Common myeloid progenitor, CD34-positive (primary cell): Measurements from ENCODE around the gene JAG1.
A peak's percentile ranks its signal among the peaks of the same experiment; 100 is the strongest.

ENCODE experiments used
- CTCF ChIA-PET: fragments of 350-600 bp; sonication (Branson Sonifier 250); formaldehyde crosslinking; loops from one replicate; lab custom pipeline; 2021; ENCODE audit warnings: antibody characterized with exemption; lab: Charles Lee
- POLR2A ChIA-PET: fragments of 350-600 bp; sonication (Branson Sonifier 250); formaldehyde crosslinking; loops from one replicate; lab custom pipeline; 2021; ENCODE audit warnings: antibody characterized with exemption; lab: Charles Lee
- DNase-seq, 3 donors: peaks; one replicate each; pipeline versions ENCODE4 v3.0.0 to v3.0.0-alpha.2; 2013
- H3K27ac ChIP-seq, 2 experiments: 1 replicate in 1 of 2; 2 replicates in 1 of 2; pipeline ENCODE4 v1.7.0; 2013; ENCODE audit warnings: inconsistent platforms in 2 of 2, low read length in 2 of 2, mild to moderate bottlenecking in 2 of 2, low read depth in 1 of 2, moderate library complexity in 1 of 2; ENCODE audit not compliant: severe bottlenecking in 2 of 2, insufficient read depth in 1 of 2, poor library complexity in 1 of 2
- H3K27me3 ChIP-seq, 5 experiments: replicated peaks in 2 of 5; 1 replicate in 3 of 5; 2 replicates in 2 of 5; pipeline versions ENCODE4 v1.6.1 to v1.7.0; 2013; ENCODE audit warnings: low read length in 4 of 5, mild to moderate bottlenecking in 2 of 5, moderate library complexity in 2 of 5, inconsistent platforms in 1 of 5; ENCODE audit not compliant: insufficient read depth in 5 of 5, control insufficient read depth in 4 of 5
- H3K36me3 ChIP-seq, 4 experiments: 1 replicate in 2 of 4; 2 replicates in 2 of 4; pipeline versions ENCODE4 v1.6.1 to v1.7.0; 2013; ENCODE audit warnings: low read length in 3 of 4, control low read depth in 1 of 4, mild to moderate bottlenecking in 1 of 4; ENCODE audit not compliant: control insufficient read depth in 4 of 4, insufficient read depth in 4 of 4
- H3K4me1 ChIP-seq, 4 experiments: 1 replicate in 3 of 4; 2 replicates in 1 of 4; pipeline versions ENCODE4 v1.6.1 to v1.7.1; 2013; ENCODE audit warnings: low read length in 3 of 4, mild to moderate bottlenecking in 3 of 4, control low read depth in 1 of 4, inconsistent platforms in 1 of 4, moderate library complexity in 1 of 4; ENCODE audit not compliant: control insufficient read depth in 4 of 4, insufficient read depth in 4 of 4; ENCODE audit errors: control extremely low read depth in 1 of 4
- H3K4me3 ChIP-seq, 7 experiments: 1 replicate in 4 of 7; 2 replicates in 3 of 7; pipeline versions ENCODE4 v1.5.1 to v1.7.0; 2013; ENCODE audit warnings: mild to moderate bottlenecking in 7 of 7, low read length in 6 of 7, moderate library complexity in 6 of 7, inconsistent platforms in 2 of 7, low read depth in 2 of 7, control low read depth in 1 of 7; ENCODE audit not compliant: insufficient read depth in 4 of 7, control insufficient read depth in 1 of 7; ENCODE audit errors: extremely low read depth in 1 of 7
- H3K9me3 ChIP-seq, 5 experiments: 1 replicate in 4 of 5; 2 replicates in 1 of 5; pipeline versions ENCODE4 v1.6.1 to v1.7.1; 2013; ENCODE audit warnings: low read length in 4 of 5, mild to moderate bottlenecking in 2 of 5, inconsistent platforms in 1 of 5, low read depth in 1 of 5, moderate library complexity in 1 of 5; ENCODE audit not compliant: control insufficient read depth in 4 of 5, insufficient read depth in 2 of 5; ENCODE audit errors: control extremely low read depth in 1 of 5
- WGBS: methylation state at CpG from one replicate; pipeline ENCODE4 v1.1.5; 2013; ENCODE audit not compliant: insufficient coverage; 5-methylcytosine and 5-hydroxymethylcytosine counted together

JAG1 gene

GRCh38 chr20:10653599-10654249 is 20.1 kb downstream of the JAG1 start:
- WGBS = 100% methylated on average over 4 of the region's 13 CpGs
- Histone ChIP-seq H3K36me3 (peaks cover 0 to 50% (median 6%) of the 10 kb centered on the region in 4 experiments), H3K4me1 (peaks cover 0 to 13% (median 5%) of the 10 kb centered on the region in 4 experiments), H3K4me3 (no peak overlapping the region), H3K9me3 (no peaks in the 10 kb centered on the region), H3K27ac (no peak overlapping the region), H3K27me3 (no peaks in the 10 kb centered on the region)
- ChIA-PET CTCF (no interaction called here), POLR2A (no interaction called here)
- no peak for DNase-seq

- Histone ChIP-seq H3K4me1 (peaks cover 0 to 13% (median 5%) of the 10 kb centered on the region in 4 experiments), H3K4me3 (no peak overlapping the region), H3K27me3 (no peaks in the 10 kb centered on the region), H3K27ac (no peak overlapping the region), H3K36me3 (peaks cover 0 to 52% (median 11%) of the 10 kb centered on the region in 4 experiments), H3K9me3 (no peaks in the 10 kb centered on the region)
- no peak for DNase-seq
- CTCF ChIA-PET = no interaction called here
- WGBS = 85% methylated on average over 8 of the region's 9 CpGs
- POLR2A ChIA-PET = no interaction called here
Measured at GRCh38 chr20:10652660-10653261, 21.0 kb downstream of the JAG1 start.

- Histone ChIP-seq H3K27me3 (no peaks in the 10 kb centered on the region), H3K27ac (no peak overlapping the region), H3K36me3 (peaks cover 0 to 53% (median 12%) of the 10 kb centered on the region in 4 experiments), H3K4me3 (no peak overlapping the region), H3K9me3 (no peaks in the 10 kb centered on the region), H3K4me1 (peaks cover 0 to 13% (median 5%) of the 10 kb centered on the region in 4 experiments)
- DNase-seq = no peak
- CTCF ChIA-PET = no interaction called here
- POLR2A ChIA-PET = no interaction called here
- WGBS = 96% methylated on average over 9 of the region's 9 CpGs
Measured at GRCh38 chr20:10652185-10652584, 21.6 kb downstream of the JAG1 start.

- Histone ChIP-seq H3K4me1 (peaks cover 0 to 13% (median 5%) of the 10 kb centered on the region in 4 experiments), H3K27me3 (no peaks in the 10 kb centered on the region), H3K27ac (no peak overlapping the region), H3K9me3 (no peaks in the 10 kb centered on the region), H3K36me3 (peaks cover 0 to 56% (median 13%) of the 10 kb centered on the region in 4 experiments), H3K4me3 (no peak overlapping the region)
- 23% methylated on average over 8 of the region's 15 CpGs for WGBS
- ChIA-PET POLR2A (interaction anchor here (1.0 kb wide), 1 partner anchor 8 kb away, joined by 5 read pairs; no protein-coding TSS in a partner anchor), CTCF (interaction anchor here (1.2 kb wide), 1 partner anchor 11 kb away, joined by 3 read pairs; no protein-coding TSS in a partner anchor)
- peak; percentile 37 to 78 (median 73) for DNase-seq
Measured at GRCh38 chr20:10651227-10651990, 22.4 kb downstream of the JAG1 start.

- WGBS = 100% methylated on average over 3 of the region's 3 CpGs
- Histone ChIP-seq H3K4me1 (peaks cover 0 to 15% (median 5%) of the 10 kb centered on the region in 4 experiments), H3K27ac (no peak overlapping the region), H3K36me3 (peaks cover 5 to 59% (median 21%) of the 10 kb centered on the region in 4 experiments), H3K4me3 (no peak overlapping the region), H3K27me3 (no peaks in the 10 kb centered on the region), H3K9me3 (no peaks in the 10 kb centered on the region)
- POLR2A ChIA-PET = no interaction called here
- no peak for DNase-seq
- CTCF ChIA-PET = interaction anchor here (0.6 to 1.5 kb wide), 4 partner anchors 10 to 560 kb away, joined by 3 to 4 read pairs (median 3); no protein-coding TSS in a partner anchor
Measured at GRCh38 chr20:10649797-10650160, 24.0 kb downstream of the JAG1 start.

- H3K9me3 ChIP-seq = no peaks in the 10 kb centered on the region
- DNase-seq = no peak
- H3K4me1 ChIP-seq = peaks cover 0 to 20% (median 9%) of the 10 kb centered on the region in 4 experiments
- H3K27me3 ChIP-seq = no peaks in the 10 kb centered on the region
- no peak overlapping the region for H3K4me3 ChIP-seq
- 100% methylated on average over 6 of the region's 8 CpGs for WGBS
- ChIA-PET CTCF (interaction anchor here (1.1 to 1.5 kb wide), 4 partner anchors 9 to 559 kb away, joined by 3 to 4 read pairs (median 3); no protein-coding TSS in a partner anchor), POLR2A (no interaction called here)
- H3K36me3 ChIP-seq = peaks cover 5 to 64% (median 21%) of the 10 kb centered on the region in 4 experiments
- no peak overlapping the region for H3K27ac ChIP-seq
Measured at GRCh38 chr20:10649080-10649796, 24.6 kb downstream of the JAG1 start.
